Natural killer cell (primary cell): ENCODE measurements around the gene AP1M2. TPM values are rescaled to one million over a fixed set of nuclear protein-coding genes. Genes with fewer than 3 reads are reported as not detected.

ENCODE experiments used
- ATAC-seq, 3 donors: fragments of 150-1000 bp in 2 of 3; fragments of 200-7000 bp in 1 of 3; cut with Tn5 transposase; 1 replicate in 1 of 3; 2 replicates in 2 of 3; pipeline ENCODE4 v1.10.0; 2021; ENCODE audit warnings: mild to moderate bottlenecking in 2 of 3, moderate library complexity in 2 of 3
- DNase-seq, 2 donors: peaks; one replicate each; pipeline versions ENCODE4 v3.0.0 to v3.0.0-alpha.2; 2013 to 2021; ENCODE audit warnings: mixed read lengths in 1 of 2
- H3K27ac ChIP-seq: one replicate; pipeline ENCODE4 v1.5.1; 2013; ENCODE audit warnings: mild to moderate bottlenecking, low read length
- H3K27me3 ChIP-seq: one replicate; pipeline ENCODE4 v1.6.1; 2013; ENCODE audit warnings: low read length; ENCODE audit not compliant: control insufficient read depth, insufficient read depth
- H3K36me3 ChIP-seq: one replicate; pipeline ENCODE4 v1.6.1; 2013; ENCODE audit warnings: low read length; ENCODE audit not compliant: control insufficient read depth, insufficient read depth
- H3K4me1 ChIP-seq: one replicate; pipeline ENCODE4 v1.6.1; 2013; ENCODE audit warnings: low read length; ENCODE audit not compliant: control insufficient read depth, insufficient read depth
- H3K4me3 ChIP-seq: one replicate; pipeline ENCODE4 v1.5.1; 2013; ENCODE audit warnings: low read length
- H3K9me3 ChIP-seq: one replicate; pipeline ENCODE4 v1.6.1; 2013; ENCODE audit warnings: low read length; ENCODE audit not compliant: control insufficient read depth, insufficient read depth
- H3K27ac Mint-ChIP-seq, 2 donors: one replicate each; pipeline ENCODE4 v1.8.0; 2022; ENCODE audit warnings: mild to moderate bottlenecking in 2 of 2, mixed read lengths in 2 of 2, moderate library complexity in 1 of 2
- H3K27me3 Mint-ChIP-seq, 2 donors: one replicate each; pipeline ENCODE4 v1.8.0; 2022; ENCODE audit warnings: low read depth in 2 of 2, mixed read lengths in 2 of 2
- H3K36me3 Mint-ChIP-seq: one replicate; pipeline ENCODE4 v1.8.0; 2022; ENCODE audit warnings: mixed read lengths
- H3K4me1 Mint-ChIP-seq, 2 donors: one replicate each; pipeline ENCODE4 v1.8.0; 2022; ENCODE audit warnings: mixed read lengths in 2 of 2
- H3K4me3 Mint-ChIP-seq: one replicate; pipeline ENCODE4 v1.8.0; 2022; ENCODE audit warnings: mild to moderate bottlenecking, moderate library complexity, mixed read lengths
- H3K9me3 Mint-ChIP-seq, 2 donors: one replicate each; pipeline ENCODE4 v1.8.0; 2022; ENCODE audit warnings: mixed read lengths in 2 of 2
- CTCF ChIP-seq: fragments of 200-600 bp; IDR thresholded peaks from one replicate; pipeline ENCODE4 v1.8.0; 2022; ENCODE audit warnings: antibody characterized with exemption
- WGBS: methylation state at CpG from one replicate; pipeline ENCODE4 v1.1.7; 2013; ENCODE audit warnings: missing lambda C conversion rate; ENCODE audit not compliant: insufficient coverage; 5-methylcytosine and 5-hydroxymethylcytosine counted together
- intact Hi-C: fragments of 100-400 bp; cut with micrococcal nuclease; formaldehyde crosslinking; loops from one replicate; pipeline ENCODE4 v1.14.2; 2022
- total RNA-seq, 4 donors: library from RNA; stranded (reverse); fragments of 120-200 nt in 1 of 4; gene quantifications; one replicate each; pipeline versions ENCODE4 v1.2.3 to v1.2.4, GENCODE V29; 2013 to 2022

The AP1M2 gene
- total RNA-seq, 3 donors from 2014 or later (not counting 1 experiment from before 2014, with no cell fraction given), result 1.3 TPM; not detected in 2

GRCh38 chr19:10593820-10594637 lies 6.9 kb upstream of the AP1M2 start:
- no peak for ATAC-seq
- Mint-ChIP-seq H3K36me3 (no peaks in the 10 kb centered on the region), H3K9me3 (no peaks in the 10 kb centered on the region), H3K27me3 (no peaks in the 10 kb centered on the region), H3K4me1 (peaks cover 17 to 30% of the 10 kb centered on the region in 2 donors), H3K27ac (peak overlapping the region; percentile 30 to 86), H3K4me3 (no peak overlapping the region)
- intact Hi-C loops, result no loop called here
- no peak for TF ChIP-seq CTCF
- DNase-seq, result no peak
- Histone ChIP-seq H3K36me3 (no peaks in the 10 kb centered on the region), H3K4me1 (peaks cover 52% of the 10 kb centered on the region), H3K4me3 (no peak overlapping the region), H3K9me3 (no peaks in the 10 kb centered on the region), H3K27ac (no peak overlapping the region), H3K27me3 (no peaks in the 10 kb centered on the region)
- WGBS, result 75% methylated on average over 9 of the region's 9 CpGs

DNA sequence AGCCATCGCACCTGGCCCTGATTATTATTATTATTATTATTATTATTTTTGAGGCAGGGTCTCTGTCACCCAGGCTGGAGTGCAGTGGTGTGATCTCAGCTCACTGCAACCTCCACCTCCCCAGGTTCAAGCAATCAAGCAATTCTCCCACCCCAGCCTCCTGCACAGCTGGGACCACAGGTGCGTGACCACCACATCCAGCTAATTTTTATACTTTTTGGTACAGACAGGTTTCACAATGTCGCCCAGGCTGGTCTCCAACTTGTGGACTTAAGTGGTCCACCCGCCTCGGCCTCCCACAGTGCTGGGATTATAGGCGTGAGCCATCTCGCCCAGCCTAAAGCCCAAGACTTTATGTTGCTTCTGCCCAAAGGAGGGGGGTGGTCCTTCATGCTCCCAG lies 6.0 kb upstream of the AP1M2 start:
- Mint-ChIP-seq H3K4me3 (no peak overlapping the region), H3K9me3 (no peaks in the 10 kb centered on the region), H3K27me3 (no peaks in the 10 kb centered on the region), H3K36me3 (no peaks in the 10 kb centered on the region), H3K4me1 (peaks cover 17 to 30% of the 10 kb centered on the region in 2 donors), H3K27ac (no peak overlapping the region)
- Histone ChIP-seq H3K9me3 (no peaks in the 10 kb centered on the region), H3K27ac (no peak overlapping the region), H3K4me3 (no peak overlapping the region), H3K4me1 (peaks cover 50% of the 10 kb centered on the region), H3K27me3 (no peaks in the 10 kb centered on the region), H3K36me3 (no peaks in the 10 kb centered on the region)
- ATAC-seq (no peak), DNase-seq (no peak)
- TF ChIP-seq CTCF, result no peak
- intact Hi-C loops, result no loop called here
- 90% methylated on average over 6 of the region's 7 CpGs for WGBS

DNA sequence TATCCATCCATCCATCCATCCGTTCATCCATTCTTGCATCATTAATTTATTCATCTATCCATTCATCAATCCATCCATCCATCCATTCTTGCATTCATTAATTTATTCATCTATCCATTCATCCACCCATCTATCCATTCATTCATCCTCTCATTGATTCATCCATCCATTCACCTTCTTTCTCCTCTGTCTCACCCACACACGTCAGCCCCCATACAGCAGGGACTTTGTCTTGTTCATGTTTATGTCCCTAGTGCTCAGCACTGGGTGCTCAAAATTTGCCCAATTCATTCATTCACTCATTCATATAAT lies 683 bp upstream of the AP1M2 start:
- H3K9me3 ChIP-seq, result no peaks in the 10 kb centered on the region
- no peak overlapping the region for H3K27ac Mint-ChIP-seq
- H3K4me1 Mint-ChIP-seq, result peaks cover 6 to 12% of the 10 kb centered on the region in 2 donors
- no peak for TF ChIP-seq CTCF
- DNase-seq (no peak), ATAC-seq (no peak)
- no peaks in the 10 kb centered on the region for H3K9me3 Mint-ChIP-seq
- H3K4me1 ChIP-seq, result peaks cover 19% of the 10 kb centered on the region
- WGBS, result 97% methylated on average over 2 of the region's 2 CpGs
- H3K4me3 Mint-ChIP-seq, result no peak overlapping the region
- no peaks in the 10 kb centered on the region for H3K36me3 Mint-ChIP-seq
- intact Hi-C loops, result no loop called here
- H3K36me3 ChIP-seq, result no peaks in the 10 kb centered on the region
- peaks cover 0 to 7% of the 10 kb centered on the region in 2 donors for H3K27me3 Mint-ChIP-seq
- H3K27ac ChIP-seq, result no peak overlapping the region
- peaks cover 2% of the 10 kb centered on the region for H3K27me3 ChIP-seq
- no peak overlapping the region for H3K4me3 ChIP-seq

DNA sequence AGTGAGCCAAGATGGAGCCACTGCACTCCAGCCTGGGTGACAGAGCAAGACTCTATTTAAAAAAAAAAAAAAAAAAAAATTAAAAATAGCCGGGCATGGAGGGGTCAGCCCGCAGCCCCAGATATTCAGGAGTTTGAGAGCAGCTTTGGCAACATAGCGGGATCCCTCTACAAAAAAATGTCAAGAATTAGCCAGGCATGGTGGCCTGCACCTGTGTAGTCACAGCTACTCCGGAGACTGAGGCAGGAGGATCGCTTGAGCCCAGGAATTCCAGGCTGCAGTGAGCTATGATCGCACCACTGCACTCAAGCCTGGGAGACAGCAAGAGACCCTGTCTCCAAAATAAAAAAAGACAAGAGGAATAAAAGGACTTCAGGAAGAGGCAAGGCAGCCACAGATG lies 716 bp downstream of the AP1M2 start:
- Mint-ChIP-seq H3K4me3 (no peak overlapping the region), H3K9me3 (no peaks in the 10 kb centered on the region), H3K27me3 (peaks cover 0 to 7% of the 10 kb centered on the region in 2 donors), H3K4me1 (peaks cover 6 to 13% of the 10 kb centered on the region in 2 donors), H3K36me3 (no peaks in the 10 kb centered on the region), H3K27ac (no peak overlapping the region)
- DNase-seq (no peak), ATAC-seq (no peak)
- H3K4me3 ChIP-seq, result no peak overlapping the region
- no peaks in the 10 kb centered on the region for H3K9me3 ChIP-seq
- no peak overlapping the region for H3K27ac ChIP-seq
- no peaks in the 10 kb centered on the region for H3K36me3 ChIP-seq
- H3K4me1 ChIP-seq, result peaks cover 23% of the 10 kb centered on the region
- H3K27me3 ChIP-seq, result peaks cover 2% of the 10 kb centered on the region
- 95% methylated on average over 6 of the region's 6 CpGs for WGBS
- no peak for TF ChIP-seq CTCF
- intact Hi-C loops, result no loop called here
